Fibroblast of skin of left biceps (primary cell): ENCODE measurements around the gene CSNK1G3.

Experiments
- DNase-seq, 2 experiments: peaks; one replicate each; pipeline ENCODE4 v3.0.0-alpha.2; 2013; ENCODE audit warnings: low read depth in 2 of 2

Gene CSNK1G3

DNA sequence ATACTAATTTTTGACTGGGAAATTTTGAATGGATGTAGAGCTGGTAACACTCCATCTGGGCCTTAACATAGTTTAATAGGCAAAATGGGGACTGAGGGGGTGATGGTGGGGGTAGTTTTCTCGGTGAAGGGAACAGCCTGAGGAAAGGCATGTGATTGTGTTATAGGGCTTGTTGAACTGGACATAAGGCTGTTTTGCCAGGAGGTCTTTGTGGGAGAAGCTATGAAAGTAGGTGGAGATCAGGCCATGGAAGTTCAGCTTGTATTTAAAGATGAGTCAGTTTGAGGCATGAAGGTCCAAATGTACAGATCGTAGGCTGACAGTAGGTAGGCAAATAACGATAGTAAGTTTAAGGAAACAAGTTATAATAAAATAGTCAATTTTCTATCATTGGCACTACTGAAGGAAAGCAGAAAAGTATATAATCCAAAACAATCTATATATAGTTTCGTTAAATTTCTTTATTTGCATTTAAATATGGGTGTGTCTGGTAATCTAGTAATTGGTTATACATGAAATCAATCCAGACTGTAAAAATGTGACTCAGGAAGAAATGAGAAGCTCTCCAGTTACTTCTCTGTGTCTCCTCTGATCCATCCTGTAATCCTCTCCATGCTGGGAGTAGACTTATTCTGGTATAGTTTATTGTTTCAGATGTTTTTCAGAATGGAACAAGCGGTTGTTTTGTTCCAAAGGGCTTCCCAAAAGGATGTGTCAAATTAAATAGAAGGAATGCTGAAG lies 2.8 kb downstream of the CSNK1G3 start:
- no peak for DNase-seq

DNA sequence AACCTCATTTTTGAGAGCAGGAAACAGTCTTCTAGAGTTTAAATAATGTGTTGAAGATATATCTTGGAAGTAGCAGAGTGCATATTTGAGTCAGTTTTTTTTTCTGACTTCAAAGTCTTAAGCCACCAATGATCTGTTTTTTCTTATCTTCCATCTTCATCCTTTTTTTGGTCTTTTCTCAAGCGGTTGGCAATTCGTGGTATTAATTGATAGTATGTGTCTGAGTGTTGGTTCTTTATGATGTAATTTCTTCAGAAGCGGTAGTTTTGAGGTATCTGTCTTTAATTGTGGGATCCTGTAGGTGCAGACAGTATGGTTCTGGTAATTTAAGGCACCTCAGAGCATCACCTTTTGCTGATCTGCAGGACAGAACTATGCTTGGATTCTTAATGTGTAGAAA lies 3.9 kb downstream of the CSNK1G3 start:
- DNase-seq = no peak

DNA sequence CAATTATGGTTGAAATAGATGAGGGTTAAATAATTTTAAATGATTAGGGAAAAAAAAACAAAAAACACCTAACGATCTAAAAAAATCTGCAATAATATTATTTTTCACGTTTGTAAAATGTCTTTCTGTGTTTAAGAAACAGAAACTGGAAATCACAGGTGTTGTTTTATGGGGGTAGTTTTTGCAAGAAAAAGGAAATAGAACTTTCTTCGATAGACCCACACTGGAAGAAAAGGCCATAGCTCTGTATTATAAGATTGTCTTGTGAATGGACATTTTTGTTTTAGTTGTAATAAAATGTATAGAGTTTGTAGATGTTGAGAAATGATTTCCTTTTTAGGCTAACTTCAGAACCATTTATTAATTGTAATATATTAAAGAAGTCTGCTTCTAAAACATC lies 5.5 kb downstream of the CSNK1G3 start:
- DNase-seq = no peak

DNA sequence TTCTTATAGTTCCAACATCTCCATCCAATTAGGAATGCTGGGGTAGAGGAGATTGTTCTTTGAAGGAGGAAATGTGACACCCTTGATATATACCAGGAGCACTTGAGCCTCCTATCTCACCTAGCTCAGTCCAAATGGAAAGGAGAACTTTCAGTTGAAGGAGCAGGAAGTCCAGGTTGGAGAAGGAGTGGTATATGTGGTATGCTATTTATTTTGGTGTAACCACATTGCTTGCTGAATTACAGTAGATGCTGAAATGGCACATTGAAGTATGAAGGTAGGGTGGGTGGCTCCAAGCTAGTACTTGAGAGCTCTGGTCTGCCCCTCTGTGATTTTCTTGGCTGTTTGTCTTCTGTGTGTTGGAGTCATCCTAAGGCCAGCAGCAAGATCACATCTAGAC lies 6.1 kb downstream of the CSNK1G3 start:
- no peak for DNase-seq

DNA sequence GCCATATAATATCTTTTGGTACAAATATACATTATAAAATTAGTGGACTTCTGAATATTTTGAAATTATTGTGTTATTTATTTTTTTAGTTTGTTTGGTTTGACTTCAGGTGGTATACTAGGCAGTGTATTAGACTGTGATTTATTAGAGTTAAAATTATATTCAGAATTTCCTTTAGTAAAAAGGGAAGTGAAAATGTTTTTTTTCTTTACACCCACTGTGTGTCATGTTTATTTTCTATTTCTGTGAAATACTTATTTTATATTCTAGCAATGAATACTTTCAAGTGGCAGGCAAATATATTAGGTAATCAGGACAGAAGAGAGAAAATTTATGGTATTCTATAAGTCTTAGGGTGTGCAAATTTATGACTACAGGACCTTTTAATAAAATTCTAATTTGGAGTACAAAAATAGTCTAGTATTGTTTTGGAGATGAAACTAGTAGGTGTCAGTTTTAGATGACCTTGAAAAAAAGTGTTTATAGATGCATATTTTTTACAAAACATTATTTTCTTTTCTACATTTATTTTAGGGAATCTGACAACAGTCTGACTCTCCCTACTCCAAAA lies 8.8 kb downstream of the CSNK1G3 start:
- DNase-seq = no peak

DNA sequence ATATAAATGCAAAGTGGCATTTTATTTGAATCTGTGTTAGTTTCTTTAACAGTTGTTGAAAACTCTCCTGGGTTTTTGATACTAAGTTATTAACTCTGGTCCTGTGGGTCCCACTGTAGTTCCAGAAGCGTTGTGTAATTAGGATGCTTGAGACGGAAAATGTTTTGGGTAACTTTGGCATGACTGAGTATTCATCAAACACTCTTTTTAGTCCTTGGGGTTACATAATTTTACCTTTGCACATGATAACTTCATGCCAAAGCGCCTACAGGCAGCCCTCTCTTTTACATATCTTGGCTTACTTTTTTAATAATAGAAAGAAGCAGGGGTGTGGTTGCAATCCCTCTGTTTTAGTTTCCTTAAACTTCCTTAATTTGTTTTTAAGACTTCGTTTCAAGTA lies 12.2 kb downstream of the CSNK1G3 start:
- no peak for DNase-seq

DNA sequence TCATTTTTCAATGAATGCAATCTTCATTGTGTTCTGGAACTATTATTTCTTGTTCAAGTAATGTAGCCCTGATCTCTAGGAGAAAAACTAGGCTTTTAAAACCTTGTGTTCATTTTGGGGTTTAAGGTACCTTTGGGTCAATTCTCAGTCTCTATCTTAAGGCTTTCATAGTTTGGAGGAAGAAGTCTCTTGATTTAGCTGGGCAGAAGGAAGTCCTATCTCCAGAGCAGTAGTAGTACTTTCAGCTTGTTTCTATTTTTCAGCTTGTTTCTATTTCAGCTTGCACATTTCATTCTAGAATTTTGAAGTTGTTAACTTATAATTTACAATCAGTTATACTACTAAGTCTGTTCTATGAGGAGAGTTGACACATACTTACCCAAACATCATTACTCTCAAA lies 15.2 kb downstream of the CSNK1G3 start:
- DNase-seq = no peak

DNA sequence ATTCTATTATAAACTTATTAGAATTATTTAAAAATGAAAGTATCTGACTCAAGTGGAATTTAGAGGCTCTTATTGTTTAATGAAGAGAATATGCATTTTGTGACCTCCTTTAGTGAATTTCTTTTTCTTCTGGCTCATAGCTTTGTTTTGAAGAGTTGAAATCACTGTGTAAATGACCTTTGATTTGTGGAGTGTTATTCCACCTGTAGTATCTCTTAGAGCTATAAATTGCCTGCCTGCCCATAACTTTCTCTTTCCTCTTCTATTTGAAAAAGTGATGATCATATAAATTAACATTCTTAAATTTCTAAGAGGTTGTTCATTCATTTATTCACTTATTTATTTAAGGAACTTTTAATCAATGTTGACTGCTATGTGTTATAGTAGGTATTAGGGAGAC lies 16.1 kb downstream of the CSNK1G3 start:
- DNase-seq = no peak

DNA sequence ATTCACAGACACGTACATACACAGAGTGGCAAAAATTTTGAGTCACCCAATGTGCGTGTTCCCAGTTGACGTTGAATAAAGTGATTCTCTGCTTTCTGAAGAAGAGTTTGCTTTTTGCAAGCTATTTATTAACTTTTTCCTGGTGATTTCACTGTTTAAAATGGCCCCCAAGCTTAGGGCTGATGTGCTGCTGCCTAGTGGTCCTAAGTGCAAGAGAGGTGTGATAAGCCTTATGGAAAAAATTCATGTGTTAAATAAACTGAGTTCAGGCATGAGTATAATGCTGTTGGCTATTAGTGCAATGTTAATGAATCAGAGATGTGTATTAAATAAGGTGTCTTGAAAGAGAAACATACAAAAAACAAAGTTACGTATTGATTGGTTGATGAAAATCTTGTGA lies 16.9 kb downstream of the CSNK1G3 start:
- DNase-seq = no peak

DNA sequence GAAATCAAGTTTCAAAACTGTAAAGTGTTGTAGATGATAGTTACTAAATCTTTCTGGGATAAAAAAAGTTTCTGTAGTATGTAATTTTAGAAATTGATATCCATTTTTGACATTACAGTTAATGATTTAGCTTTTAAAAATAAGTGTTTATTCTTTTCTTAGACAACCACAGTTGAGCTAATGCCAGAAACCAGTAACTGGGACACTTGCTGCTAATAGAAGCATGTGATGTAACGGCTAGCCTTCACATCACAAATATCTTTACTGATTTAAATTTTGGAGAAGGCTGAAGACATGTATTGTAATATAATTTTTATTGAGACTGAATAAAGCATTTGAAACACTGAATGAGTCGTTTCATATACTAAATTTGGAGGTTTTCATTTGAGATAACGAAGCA lies 18.8 kb downstream of the CSNK1G3 start:
- DNase-seq = no peak

DNA sequence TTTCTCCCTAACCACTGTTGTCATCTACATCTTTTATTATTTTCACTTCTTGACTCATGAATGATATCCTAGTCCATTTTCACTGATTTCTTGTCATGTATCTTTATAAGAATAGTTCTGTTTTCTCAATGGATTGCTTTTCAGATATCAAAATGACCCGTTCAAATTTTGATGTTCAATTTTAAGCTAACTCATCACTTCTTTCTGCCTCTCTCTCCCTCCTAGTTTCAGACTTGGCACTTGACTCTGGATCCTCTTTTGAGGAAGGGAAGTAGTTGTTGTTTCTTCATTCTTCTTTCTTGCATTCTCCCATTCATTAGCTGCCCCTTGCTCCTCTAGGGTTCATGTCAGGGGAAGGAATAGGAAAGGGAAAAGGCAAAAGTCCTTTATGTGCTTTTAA lies 23.7 kb downstream of the CSNK1G3 start:
- DNase-seq = no peak

DNA sequence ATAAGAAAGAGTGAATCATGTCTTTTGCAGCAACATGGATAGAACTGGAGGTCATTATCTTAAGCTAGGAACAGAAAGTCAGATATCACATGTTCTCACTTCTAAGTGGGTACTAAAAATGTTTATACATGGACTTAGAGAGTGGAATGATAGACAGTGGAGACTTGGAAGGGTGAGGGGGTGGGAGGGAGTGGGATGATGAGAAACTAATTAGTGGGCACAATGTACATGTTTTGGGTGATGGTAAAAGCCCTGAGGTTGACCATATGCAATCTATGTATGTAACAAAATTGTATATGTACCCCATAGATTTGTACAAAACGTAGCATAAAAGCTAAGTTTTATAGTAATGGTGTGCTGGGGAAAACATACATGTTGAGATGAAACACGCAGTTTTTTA lies 25.3 kb downstream of the CSNK1G3 start:
- no peak for DNase-seq

DNA sequence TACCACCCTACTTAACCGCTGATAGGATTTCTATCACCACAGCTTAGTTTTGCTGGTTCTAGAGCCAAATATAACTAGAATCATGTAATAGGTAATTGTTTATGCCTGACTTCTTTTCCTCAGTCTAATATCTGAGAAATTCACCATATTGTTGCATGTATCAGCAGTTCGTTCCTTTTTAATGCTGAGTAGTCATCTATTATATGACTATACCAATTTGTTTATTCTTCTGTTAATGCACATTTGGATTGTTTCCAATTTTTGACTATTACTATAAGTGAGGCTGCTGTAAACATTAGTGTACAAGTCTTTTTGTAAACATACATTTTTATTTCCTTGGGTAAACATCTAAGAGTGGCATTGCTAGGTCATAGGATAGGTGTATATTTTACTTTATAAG lies 25.9 kb downstream of the CSNK1G3 start:
- DNase-seq = no peak

DNA sequence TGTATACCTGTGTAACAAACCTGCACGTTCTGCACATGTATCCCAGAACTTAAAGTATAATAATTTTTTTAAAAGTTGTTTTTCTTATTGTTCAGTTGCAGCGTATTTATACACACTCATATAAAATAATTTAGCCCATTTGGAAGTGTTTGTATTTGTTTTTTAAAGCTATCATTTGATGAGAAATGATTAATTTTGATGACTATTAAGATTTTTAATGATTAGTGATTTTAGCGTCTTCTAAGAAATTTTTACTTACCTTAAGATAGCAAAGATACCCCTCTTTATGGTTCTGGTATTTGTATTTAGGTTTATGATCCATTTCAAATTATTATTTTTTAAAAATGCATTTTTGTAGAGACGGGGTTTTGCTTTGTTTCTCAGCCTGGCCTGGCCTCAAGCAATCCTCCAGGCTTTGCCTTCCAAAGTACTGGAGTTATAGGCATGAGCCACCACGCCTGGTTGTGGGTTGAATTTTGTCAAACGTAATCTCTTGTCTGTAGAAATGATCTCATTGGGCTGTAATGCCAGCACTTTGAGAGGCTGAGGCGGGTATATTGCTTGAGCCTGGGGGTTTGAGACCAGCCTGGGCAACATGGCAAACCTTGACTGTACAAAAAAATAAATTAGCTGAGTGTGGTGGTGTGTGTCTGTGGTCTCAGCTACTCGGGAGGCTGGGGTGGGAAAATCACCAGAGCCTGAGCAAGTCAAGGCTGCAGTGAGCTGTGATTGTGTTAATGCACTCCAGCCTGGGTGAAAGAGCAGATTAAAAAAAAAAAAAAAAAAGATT lies 26.9 kb downstream of the CSNK1G3 start:
- DNase-seq = no peak

DNA sequence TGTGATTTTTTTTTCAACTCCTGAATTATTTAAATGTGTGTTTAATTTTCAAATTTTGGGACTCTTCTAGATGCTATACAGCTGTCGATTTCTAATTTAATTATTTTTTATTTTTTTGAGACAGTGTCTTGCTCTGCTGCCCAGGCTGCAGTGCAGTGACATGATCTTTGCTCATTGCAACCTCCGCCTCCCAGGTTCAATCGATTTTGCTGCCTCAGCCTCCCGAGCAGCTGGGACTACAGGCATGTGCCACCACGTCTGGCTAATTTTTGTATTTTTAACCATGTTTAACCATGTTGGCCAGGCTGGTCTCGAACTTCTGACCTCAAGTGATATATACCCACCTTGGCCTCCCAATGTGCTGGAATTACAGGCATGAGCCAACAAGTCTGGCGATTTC lies 28.6 kb downstream of the CSNK1G3 start:
- DNase-seq = no peak

DNA sequence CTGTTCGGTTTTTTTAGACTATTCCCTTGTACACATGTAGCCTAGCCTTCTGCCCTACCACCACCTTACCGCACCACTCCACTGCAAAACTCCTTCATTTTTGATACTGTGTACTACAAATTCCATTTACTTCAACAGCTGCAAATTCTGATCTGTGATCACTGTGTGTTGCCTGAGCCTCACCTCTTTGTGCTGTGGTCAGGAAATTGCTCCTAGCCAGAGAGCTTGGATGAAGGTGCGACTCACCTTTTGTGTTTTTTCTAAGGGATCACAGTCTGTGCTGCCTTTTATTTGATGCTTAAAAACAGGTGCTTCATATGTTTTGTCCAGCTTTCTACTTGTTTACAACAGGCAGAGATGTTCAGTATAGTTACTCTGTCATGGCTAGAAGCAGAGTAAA lies 31.5 kb downstream of the CSNK1G3 start:
- DNase-seq = no peak

DNA sequence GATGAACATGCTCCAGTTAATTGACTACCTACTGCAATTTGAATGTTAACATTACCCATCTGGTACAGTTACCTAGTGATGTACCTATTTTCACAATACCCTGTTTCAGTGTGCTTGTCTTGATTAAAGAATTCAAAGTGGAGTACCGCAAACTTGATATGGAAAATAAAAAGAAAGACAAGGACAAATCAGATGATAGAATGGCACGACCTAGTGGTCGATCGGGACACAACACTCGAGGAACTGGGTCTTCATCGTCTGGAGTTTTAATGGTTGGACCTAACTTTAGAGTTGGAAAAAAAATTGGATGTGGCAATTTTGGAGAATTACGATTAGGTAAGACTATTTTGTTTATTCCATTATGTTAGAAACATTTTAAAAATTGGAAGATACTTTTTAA lies 33.5 kb downstream of the CSNK1G3 start:
- DNase-seq = no peak

DNA sequence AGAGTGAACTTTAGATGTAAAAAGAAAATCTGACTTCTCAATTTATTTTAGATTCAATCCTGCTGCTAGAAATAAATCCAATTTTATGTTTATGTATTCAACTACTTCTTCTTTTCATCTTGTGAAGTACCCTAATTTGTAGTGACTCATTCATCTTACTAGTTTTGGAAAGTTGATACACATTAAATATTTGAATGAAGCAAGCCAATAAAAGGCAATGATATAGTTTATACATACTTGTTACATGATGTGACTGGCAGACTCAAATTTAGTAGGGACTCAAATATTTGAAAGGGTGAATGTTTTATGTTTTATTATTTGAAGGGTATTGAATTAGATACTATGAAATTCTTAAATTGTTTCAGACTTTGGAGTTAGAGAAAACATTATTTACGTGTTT lies 34.7 kb downstream of the CSNK1G3 start:
- DNase-seq = no peak

DNA sequence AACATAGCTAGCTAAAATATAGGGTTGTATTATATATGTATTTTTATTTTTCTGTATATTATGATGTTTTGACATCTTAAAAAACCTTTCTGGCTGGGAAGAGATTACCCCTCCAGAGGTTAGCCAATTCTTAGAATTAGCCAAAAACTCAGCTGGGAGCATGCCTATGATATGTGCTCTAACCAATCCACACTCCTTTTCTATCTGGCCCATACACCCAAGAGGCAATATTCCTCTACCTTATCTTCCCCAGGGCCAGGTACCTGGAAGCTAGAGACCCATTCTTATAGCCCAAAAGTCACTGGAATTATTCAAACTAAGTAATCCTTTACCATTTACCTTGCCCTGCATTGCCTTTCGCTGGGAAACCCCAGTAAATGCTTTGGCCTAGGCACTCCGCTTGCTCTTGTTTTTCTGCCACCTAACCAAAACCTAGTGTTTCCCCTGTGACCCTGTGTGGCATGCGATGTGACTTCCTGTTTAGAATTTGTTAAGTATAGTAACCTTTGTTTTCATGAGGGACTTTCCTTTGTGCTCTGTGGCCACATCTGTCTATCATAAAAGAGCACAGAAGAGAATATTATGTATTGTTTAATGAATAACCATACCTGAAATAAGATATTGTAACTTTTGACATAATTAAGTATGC lies 37.4 kb downstream of the CSNK1G3 start:
- no peak for DNase-seq

DNA sequence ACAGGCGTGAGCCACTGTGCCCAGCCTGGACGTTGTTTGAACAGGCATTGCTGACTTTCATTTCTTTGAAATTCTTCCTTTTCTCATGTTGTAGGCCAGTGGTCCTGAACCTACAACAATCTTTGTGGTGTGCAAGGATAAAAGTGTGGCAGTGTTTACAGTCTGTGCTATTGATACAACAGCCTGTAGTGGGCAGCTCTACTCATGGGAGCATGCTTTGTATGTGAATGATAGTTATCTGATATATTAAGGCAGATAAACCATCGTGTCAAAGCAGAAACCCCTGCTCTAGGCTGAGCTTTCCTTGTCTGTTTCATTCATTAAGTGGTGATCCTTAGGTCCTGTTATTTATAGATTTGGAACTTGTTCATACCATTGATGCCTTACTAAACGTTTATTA lies 42.6 kb downstream of the CSNK1G3 start:
- DNase-seq = no peak

DNA sequence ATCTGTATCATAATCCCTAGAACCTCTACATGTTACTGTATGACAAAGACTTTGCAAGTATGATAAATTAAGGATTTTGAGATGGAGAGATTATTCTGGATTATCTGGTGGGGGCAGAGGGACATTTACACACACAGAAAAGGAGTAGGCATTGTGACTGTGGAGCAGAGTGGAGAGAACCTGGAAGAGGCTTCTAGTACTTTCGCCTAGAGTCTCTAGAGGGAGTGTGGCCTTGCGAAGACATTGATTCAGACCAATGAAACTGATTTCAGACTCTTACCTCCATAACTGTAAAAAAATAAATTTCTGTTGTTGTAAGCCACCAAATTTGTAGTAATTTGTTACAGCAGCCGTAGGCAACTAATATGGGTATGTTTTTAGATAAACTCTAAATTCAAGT lies 45.9 kb downstream of the CSNK1G3 start:
- no peak for DNase-seq

DNA sequence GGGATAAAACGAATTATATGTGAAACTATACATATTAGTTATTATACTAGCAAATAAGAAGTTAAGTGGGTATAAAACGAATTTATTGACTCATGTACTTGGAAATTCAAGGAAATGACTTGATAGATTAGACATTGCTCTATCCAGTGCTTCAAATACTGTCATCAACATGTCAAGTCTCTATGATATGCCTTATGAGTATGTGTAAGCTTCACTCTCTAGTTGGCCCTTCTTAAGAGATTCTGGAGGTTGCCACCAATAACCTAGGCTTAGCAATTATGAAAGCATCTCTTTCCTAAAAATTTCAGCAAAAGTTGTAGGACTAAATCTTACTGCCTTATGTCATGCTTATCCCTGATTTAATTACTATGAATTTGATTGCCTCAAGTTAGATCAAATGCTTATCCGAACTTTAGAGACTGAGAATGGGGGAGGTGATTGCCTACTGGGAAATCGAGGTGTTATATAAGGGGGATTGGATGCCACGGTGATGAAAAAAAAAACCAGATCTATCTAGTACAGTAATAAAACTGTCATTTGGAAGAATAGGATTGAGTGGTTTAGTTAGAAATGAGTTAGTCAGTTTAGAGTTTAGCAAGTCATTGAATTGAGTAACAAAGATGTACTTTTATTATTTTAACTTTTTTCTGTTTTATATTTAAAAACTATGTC lies 46.9 kb downstream of the CSNK1G3 start:
- no peak for DNase-seq
